ENCODE results near the gene FXYD3.

The FXYD3 gene

DNA sequence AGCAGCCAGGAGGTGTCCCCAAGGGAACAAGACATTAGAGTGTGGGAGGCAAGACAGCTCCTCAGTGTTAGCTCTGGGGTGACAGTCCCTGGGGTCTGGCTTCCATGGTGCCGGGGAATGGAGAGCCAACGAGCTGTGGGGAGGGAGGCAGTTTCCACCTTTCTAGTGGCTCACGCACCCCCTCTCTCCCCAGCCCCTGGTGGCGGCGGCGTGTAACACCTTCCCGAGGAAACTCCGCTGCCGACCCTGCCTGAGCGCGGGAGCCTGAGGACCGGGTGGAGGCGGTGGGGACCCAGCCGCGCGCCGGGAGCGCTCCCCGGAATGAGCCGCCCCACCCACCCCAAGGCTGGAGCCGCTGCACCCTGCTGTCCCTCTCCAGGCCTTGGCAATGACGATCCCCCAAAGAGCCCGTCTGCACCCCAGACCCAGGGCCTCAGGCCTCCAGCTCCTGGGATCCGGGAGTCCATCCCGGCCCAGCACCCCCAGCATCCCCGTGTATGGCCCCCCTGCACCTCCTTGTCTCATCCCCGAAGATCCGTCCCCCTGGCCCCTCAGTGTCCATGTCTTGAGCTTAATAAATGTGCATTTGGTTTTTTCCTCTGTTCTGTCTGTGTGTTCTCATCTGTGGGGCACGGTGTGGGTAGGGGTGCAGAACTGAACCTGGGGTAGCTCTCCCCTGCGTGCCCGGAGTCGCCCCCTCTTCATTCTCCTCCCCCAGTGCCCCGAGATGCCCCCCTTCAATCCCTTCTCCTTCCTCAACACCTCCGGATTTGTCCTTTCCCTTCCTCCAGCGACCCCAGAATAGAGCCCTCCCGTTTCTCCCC lies 38.3 kb downstream of the FXYD3 start:
- FAIRE-seq = no peak
- TF ChIP-seq POLR2A (IDR thresholded peaks at IDR 0.05; ENCODE audit: low read depth, low read length) = no peak
- no peak for DNase-seq (ENCODE audit: insufficient read length, low spot score)

DNA sequence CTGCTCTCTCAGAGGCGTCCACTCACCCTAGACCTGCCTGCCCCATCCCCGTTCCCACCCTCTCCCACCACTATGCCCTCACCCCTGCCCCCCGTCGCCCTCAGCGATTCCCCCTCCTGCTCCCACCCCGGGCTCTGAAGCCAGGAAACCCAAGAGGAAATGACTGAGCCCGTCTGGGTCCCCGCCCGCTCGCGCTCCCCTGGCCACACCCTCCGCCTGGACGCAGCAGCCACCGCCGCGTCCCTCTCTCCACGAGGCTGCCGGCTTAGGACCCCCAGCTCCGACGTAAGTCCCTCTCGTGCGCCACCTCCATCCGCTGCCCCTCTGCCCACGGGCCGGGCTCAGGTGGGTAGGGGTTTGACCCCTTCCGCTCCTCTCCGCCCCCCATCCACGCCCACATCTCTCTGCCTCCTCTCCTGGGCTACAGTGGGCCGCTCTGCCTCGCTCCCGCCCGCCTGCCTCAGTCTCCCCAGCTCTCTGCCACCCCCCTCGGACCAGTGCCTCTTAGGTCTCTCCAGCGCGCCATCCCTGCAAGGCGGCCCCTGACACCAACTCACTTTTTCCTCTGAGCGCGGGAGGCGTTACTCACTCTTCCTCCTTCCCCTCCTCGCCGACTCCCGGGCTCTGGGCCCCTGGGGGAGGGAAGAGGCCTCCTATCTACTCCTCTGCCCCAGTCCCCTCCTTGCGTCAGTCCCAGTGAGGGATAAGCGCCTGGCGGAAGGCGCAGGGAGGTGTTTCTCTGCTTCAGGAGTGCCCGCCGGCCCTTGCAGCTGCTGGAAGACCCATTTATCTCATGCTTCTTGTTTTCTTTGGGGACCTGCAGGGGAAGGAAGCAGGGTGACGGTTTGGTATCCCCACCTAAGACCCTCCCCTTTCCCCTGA lies 39.1 kb downstream of the FXYD3 start, which contains the start of gene FXYD5:
TSS of gene FXYD5 (plus strand) at position 211 of the 882 bp plus-strand sequence. CDS start 816 bp downstream, outside the sequence.
- TF ChIP-seq POLR2A (IDR thresholded peaks at IDR 0.05; ENCODE audit: low read depth, low read length) = peak; percentile 67
- FAIRE-seq (no peak), DNase-seq (ENCODE audit: insufficient read length, low spot score) (peak; percentile 95)

DNA sequence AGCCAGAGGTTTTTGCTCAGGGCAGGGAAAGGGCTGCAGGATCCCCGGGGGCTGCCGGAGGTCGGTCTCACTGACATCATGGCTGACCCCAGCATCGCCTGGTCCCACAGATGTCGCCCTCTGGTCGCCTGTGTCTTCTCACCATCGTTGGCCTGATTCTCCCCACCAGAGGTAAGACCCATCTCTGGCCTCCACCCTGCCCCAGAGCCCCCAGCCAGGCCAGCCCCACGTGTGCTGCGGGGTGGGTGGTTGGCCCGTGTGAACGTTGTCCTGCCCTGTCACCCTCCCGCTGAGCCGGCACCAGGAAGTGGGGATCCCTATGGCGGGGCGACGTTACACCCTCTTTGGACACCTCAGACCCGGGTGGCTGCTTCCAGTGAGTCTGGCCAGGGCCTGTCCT lies 39.8 kb downstream of the FXYD3 start:
- DNase-seq (ENCODE audit: insufficient read length, low spot score) = no peak
- FAIRE-seq = no peak
- 0 out of 2 replicates have a peak, but pooled peaks have one; percentile 6 for TF ChIP-seq POLR2A (IDR thresholded peaks at IDR 0.05; ENCODE audit: low read depth, low read length)

DNA sequence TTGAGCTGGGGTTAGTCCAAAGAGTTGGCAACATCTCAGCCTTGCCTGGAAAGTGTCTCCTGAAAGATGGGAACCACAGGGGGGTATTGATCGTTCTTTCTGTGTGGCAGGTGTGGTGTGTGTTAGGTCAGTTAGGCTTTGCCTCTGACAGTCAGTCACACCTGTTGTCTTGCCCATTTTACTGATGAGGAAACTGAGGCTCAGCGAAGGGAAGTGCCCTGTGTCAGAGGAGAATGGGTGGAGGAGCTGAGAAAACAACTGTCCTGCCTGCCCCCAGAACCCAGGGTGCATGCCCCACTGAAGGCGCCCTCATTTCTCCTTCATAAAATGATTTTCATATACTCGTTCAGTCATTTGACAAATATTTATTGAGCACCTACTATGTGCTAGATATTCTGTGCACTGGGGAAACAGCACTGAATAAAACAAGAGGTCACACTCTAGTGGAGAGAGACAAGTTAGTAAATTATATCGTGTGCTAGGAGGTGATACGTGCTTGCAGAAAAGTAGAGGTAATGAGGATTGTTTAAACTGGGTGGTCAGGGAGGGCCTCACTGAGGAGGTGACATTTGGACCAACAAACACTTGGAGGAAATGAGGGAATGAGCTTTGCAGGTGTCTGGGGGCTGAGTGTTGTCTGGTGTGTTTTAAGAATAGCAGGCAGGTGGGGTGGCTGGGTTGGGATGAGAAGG lies 40.5 kb downstream of the FXYD3 start:
- TF ChIP-seq POLR2A (IDR thresholded peaks at IDR 0.05; ENCODE audit: low read depth, low read length) = no peak
- DNase-seq (ENCODE audit: insufficient read length, low spot score) (no peak), FAIRE-seq (no peak)

DNA sequence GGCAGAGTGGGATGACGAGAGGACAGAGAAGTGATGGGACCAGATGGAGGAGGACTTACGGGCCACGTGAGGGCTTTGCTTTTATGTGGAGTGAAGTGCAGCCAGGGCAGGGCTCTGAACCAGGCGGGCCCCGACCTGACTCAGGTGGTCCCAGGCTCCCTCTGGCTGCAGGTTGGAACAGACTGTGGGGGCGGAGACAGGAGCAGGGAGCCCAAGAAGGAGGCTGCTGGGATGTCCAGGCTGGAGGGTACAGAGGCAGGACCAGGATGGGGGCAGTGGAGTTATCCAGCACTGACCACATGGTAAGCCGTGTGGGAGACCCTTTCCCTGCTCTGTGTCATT lies 41.0 kb downstream of the FXYD3 start:
- DNase-seq (ENCODE audit: insufficient read length, low spot score) (no peak), FAIRE-seq (no peak)
- TF ChIP-seq POLR2A (IDR thresholded peaks at IDR 0.05; ENCODE audit: low read depth, low read length) = no peak

DNA sequence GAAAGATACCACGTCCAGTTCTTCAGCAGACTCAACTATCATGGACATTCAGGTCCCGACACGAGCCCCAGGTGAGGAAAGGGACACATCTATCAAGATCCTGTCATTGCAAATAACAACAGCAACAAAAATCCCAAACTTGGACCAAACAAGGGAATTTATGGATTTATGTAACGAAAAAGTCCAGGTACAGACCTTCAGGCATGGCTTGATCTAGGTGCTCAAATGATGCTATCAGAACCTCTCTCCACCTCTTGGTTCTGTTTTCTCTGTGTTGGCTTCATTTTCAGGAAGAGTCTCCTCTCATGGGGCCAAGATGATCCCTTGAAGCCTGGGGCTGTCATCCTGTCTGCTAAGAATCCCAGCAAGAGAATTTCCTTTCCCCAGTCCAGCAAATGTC lies 41.8 kb downstream of the FXYD3 start:
- no peak for FAIRE-seq
- no peak for DNase-seq (ENCODE audit: insufficient read length, low spot score)
- no peak for TF ChIP-seq POLR2A (IDR thresholded peaks at IDR 0.05; ENCODE audit: low read depth, low read length)

DNA sequence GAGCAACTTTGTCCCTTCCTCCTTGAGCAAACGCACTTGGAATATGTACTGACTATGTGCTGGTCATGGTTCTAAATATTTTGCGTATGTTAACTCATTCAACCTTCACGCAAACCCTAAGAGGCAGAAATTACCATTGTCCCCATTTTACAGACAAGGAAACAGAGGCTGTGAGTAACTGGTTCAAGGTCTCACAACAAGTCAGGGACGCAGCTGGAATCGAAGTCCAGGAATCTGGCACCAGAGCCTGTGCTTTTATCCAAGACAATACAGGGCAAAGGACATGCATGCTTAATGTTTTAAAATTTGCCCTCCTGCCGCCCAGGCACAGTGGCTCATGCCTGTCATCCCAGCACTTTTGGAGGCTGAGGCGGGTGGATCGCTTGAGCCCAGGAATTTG lies 44.0 kb downstream of the FXYD3 start:
- no peak for TF ChIP-seq POLR2A (IDR thresholded peaks at IDR 0.05; ENCODE audit: low read depth, low read length)
- DNase-seq (ENCODE audit: insufficient read length, low spot score) (no peak), FAIRE-seq (no peak)

DNA sequence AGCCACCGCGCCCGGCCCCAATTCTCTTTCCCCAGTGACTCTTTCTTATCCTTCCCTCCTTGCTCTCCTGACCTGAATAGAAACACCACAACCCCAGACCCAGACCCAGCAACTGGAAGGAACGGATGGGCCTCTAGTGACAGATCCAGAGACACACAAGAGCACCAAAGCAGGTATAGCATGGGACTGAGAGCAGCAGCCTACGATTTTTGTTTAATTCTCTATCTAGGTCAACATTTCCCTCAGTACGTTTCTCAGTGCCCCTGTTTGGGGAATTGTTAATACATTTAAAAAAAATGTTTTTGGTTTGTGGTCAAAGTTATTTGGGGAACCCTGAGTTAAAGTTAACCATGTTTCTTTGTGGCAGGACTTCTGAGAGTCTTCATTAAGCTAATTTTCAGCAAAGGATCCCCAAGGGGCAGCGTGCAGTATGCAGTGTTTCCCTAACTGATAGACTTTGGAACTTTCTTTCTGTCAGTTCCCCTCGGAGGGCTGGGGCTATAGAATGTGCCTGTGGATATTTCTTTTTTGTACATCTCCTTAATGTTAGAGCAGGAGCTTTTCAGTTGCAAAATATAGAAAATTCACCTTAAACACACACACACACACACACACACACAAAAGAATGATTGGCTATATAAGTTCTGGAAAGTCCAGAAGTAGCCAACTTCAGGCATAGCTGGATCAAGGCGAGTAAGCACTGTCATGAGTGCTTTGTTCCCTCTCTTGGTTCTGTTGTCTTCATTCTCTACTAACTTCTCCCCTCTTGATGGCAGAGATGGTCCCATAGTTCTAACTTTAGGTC lies 45.2 kb downstream of the FXYD3 start:
- no peak for FAIRE-seq
- DNase-seq (ENCODE audit: insufficient read length, low spot score) = no peak
- no peak for TF ChIP-seq POLR2A (IDR thresholded peaks at IDR 0.05; ENCODE audit: low read depth, low read length)

DNA sequence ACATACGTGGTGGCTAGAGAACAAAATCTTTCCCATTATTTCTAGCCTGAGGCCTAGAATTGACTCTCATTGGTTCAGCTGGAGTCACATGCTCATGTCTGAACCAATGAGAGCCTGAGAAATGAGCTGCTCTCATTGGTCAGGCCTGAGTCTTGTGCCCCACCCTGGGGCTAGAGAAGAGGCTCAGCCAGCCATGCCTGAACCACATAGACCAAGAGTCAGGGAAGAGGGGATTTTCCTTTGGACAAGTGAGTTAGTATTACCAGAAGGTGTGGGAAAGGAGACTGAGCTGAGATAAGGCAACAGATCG lies 45.8 kb downstream of the FXYD3 start:
- FAIRE-seq = no peak
- no peak for DNase-seq (ENCODE audit: insufficient read length, low spot score)
- TF ChIP-seq POLR2A (IDR thresholded peaks at IDR 0.05; ENCODE audit: low read depth, low read length) = no peak

DNA sequence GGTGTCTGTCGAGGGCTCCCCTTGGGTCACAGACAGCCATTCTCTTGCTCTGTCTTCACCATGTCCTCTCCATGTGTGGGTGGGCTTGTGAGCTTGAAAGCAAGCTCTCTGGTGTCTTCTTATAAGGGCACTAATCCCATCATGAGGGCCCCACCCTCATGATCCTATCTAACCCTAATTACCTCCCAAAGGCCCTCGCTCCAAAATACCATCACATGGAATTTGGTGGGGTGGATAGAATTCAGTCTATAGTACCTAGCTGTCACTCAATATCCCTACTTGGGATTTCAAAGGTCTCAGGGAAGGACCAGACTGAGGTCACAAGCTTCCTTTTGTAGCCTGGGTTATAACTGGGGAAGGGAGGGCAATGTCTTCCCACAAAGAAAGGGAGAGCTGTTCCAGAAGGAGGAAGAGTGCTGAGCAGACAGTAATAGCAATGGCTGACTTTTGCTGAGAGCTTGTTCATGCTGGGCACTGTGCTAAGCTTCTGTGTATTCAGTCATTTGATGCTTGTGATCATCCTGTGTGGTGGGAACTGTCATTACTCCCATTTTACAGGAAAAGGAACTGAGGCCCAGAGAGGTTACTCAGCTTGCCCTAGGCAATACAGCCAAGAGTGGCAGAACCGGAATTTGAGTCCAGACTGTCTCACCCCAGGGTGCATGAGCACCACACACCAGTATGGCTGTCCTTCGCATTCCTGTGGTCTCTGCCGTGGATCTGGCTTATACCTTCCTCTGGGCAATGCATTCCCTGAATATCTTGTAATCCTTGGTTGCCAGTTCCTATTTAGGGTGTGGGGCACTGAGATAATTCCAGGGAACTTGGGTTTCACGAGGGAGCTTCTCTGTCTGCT lies 47.1 kb downstream of the FXYD3 start:
- no peak for FAIRE-seq
- TF ChIP-seq POLR2A (IDR thresholded peaks at IDR 0.05; ENCODE audit: low read depth, low read length) = no peak

DNA sequence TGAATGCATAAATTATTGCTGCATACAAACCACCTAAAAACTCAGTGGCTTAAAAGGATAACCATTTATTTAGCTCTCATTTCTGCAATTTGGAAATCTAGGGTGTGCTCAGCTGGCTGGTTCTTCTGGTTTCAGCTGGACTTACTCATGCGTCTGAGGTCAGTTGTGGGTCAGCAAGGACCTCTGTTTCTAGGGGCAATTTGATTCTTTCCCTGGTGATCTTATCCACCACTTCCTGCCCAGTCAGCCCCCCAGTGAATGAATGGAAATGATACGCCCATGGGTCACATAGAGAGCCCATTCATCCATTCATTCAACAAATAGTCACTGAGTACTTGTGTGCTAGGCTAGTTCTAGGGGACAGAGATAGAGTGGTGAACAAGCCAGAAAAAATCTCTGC lies 48.8 kb downstream of the FXYD3 start:
- DNase-seq (ENCODE audit: insufficient read length, low spot score) (no peak), FAIRE-seq (no peak)
- no peak for TF ChIP-seq POLR2A (IDR thresholded peaks at IDR 0.05; ENCODE audit: low read depth, low read length)

More for the DNA sequence above, 47.1 kb downstream of the FXYD3 start:
- DNase-seq (ENCODE audit: insufficient read length, low spot score) = no peak

DNA sequence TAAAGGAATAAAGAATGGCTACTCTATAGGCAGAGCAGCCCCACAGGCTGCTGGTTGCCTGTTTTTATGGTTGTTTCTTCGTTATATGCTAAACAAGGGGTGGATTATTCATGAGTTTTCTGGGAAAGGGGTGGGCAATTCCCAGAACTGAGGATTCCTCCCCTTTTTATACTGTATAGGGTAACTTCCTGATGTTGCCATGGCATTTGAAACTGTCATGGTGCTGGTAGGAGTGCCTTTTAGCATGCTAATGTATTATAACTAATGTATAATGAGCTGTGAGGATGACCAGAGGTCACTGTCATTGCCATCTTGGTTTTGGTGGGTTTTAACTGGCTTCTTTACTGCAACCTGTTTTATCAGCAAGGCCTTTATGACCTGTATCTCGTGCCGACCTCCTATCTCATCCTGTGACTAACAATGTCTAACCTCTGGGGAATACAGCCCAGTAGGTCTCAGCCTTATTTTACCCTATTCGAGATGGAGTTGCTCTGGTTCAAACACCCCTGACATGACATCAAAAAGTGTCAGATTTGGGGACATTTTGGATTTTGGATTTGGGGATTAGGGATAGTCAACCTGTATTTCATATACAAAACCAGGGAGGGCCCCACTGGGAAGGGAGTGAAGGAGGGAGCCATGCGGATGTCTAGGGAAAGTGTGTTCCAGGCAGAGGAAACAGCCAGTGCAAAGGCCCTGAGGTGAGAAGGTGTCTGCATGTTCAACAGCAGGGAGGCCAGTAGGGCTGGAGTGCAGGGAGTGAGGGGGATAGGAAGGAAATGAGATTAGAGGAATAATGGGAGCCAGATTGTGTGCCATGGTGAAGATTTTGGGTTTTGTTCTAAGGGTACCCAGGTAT lies 49.8 kb downstream of the FXYD3 start:
- FAIRE-seq (no peak), DNase-seq (ENCODE audit: insufficient read length, low spot score) (no peak)
- no peak for TF ChIP-seq POLR2A (IDR thresholded peaks at IDR 0.05; ENCODE audit: low read depth, low read length)
